A673 (cell line): Measurements from ENCODE around the gene DDC.

Source experiments
- EZH2 ChIP-seq: fragments of 200-600 bp; sonication (generic); IDR thresholded peaks from 2 replicates; pipeline ENCODE4 v1.6.1; 2017; ENCODE audit warnings: borderline replicate concordance, low read depth, mild to moderate bottlenecking, mixed read lengths, antibody characterized with exemption, low read length; ENCODE audit not compliant: poor library complexity, severe bottlenecking
- TF ChIP-seq, protein P1 (sequence below): fragments of 300-800, 200-600 bp; sonication (generic); conservative IDR thresholded peaks from 2 replicates; pipeline ENCODE4 v1.5.1; 2017; ENCODE audit warnings: low read depth, mild to moderate bottlenecking, antibody characterized with exemption, low read length, moderate library complexity, mixed read lengths

- TF ChIP-seq, protein P1, sequence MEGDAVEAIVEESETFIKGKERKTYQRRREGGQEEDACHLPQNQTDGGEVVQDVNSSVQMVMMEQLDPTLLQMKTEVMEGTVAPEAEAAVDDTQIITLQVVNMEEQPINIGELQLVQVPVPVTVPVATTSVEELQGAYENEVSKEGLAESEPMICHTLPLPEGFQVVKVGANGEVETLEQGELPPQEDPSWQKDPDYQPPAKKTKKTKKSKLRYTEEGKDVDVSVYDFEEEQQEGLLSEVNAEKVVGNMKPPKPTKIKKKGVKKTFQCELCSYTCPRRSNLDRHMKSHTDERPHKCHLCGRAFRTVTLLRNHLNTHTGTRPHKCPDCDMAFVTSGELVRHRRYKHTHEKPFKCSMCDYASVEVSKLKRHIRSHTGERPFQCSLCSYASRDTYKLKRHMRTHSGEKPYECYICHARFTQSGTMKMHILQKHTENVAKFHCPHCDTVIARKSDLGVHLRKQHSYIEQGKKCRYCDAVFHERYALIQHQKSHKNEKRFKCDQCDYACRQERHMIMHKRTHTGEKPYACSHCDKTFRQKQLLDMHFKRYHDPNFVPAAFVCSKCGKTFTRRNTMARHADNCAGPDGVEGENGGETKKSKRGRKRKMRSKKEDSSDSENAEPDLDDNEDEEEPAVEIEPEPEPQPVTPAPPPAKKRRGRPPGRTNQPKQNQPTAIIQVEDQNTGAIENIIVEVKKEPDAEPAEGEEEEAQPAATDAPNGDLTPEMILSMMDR = no peak
- no peak for TF ChIP-seq EZH2
These were observed 2.6 kb upstream of the DDC start for GRCh38 chr7:50567715-50568261.
